Measurements from ENCODE around the gene EXOC1. TPM values are rescaled to one million over a fixed set of nuclear protein-coding genes. Genes with fewer than 3 reads are reported as not detected.
A peak's percentile ranks its signal among the peaks of the same experiment; 100 is the strongest.

The EXOC1 gene
- total and polyA plus RNA-seq, 11 donors = 11.0 to 27.7 (median 21.4) TPM

- H3K27ac ChIP-seq = no peak overlapping the region
- H3K27me3 ChIP-seq = no peaks in the 10 kb centered on the region
- no peak overlapping the region for H3K4me3 ChIP-seq
- ATAC-seq (no peak), DNase-seq (no peak)
- WGBS, 4 donors = 83 to 91% (median 88%) methylated on average over 6 of the region's 6 CpGs
- H3K9me3 ChIP-seq = peaks cover 0 to 6% (median 0%) of the 10 kb centered on the region in 12 donors
- intact Hi-C loops (cut with DNase I) = no loop called here
- peaks cover 0 to 5% (median 0%) of the 10 kb centered on the region in 12 donors for H3K4me1 ChIP-seq
- no peak for TF ChIP-seq CTCF (IDR thresholded peaks at IDR 0.05)
- no peak for TF ChIP-seq POLR2A (IDR thresholded peaks at IDR 0.05)
- H3K36me3 ChIP-seq = no peaks in the 10 kb centered on the region
These were observed 58.8 kb downstream of the EXOC1 start for GRCh38 chr4:55912249-55912648.

- no peak overlapping the region for H3K4me3 ChIP-seq
- no peak for TF ChIP-seq POLR2A (IDR thresholded peaks at IDR 0.05)
- no peak for TF ChIP-seq CTCF (IDR thresholded peaks at IDR 0.05)
- DNase-seq (no peak), ATAC-seq (peak in 2 of 4 donors; percentile 37 to 54)
- intact Hi-C loops (cut with DNase I) = no loop called here
- H3K9me3 ChIP-seq = peaks cover 0 to 3% (median 0%) of the 10 kb centered on the region in 12 donors
- WGBS, 4 donors = 63 to 78% (median 69%) methylated on average over 5 of the region's 5 CpGs
- peak overlapping the region in 1 of 12 donors; percentile 55 for H3K27ac ChIP-seq
- H3K27me3 ChIP-seq = no peaks in the 10 kb centered on the region
- H3K36me3 ChIP-seq = no peaks in the 10 kb centered on the region
- no peaks in the 10 kb centered on the region for H3K4me1 ChIP-seq
These were observed 67.1 kb downstream of the EXOC1 start for GRCh38 chr4:55920571-55920970.

- Histone ChIP-seq H3K4me1 (no peaks in the 10 kb centered on the region), H3K9me3 (peaks cover 0 to 3% (median 0%) of the 10 kb centered on the region in 12 donors), H3K27ac (peak overlapping the region in 1 of 12 donors; percentile 55), H3K4me3 (no peak overlapping the region), H3K36me3 (no peaks in the 10 kb centered on the region), H3K27me3 (no peaks in the 10 kb centered on the region)
- 86 to 91% (median 89%) methylated on average over 3 of the region's 3 CpGs for WGBS, 4 donors
- no peak for TF ChIP-seq POLR2A (IDR thresholded peaks at IDR 0.05)
- TF ChIP-seq CTCF (IDR thresholded peaks at IDR 0.05) = no peak
- DNase-seq (no peak), ATAC-seq (no peak)
- intact Hi-C loops (cut with DNase I) = no loop called here
These were observed 67.6 kb downstream of the EXOC1 start for GRCh38 chr4:55921093-55921492.

GRCh38 chr4:55925241-55925640, 71.8 kb downstream of the EXOC1 start:
- H3K27me3 ChIP-seq = no peaks in the 10 kb centered on the region
- no peak overlapping the region for H3K4me3 ChIP-seq
- H3K9me3 ChIP-seq = peaks cover 0 to 10% (median 0%) of the 10 kb centered on the region in 12 donors
- no peak for DNase-seq
- no peaks in the 10 kb centered on the region for H3K36me3 ChIP-seq
- no peak overlapping the region for H3K27ac ChIP-seq
- 81 to 89% (median 84%) methylated on average over 4 of the region's 4 CpGs for WGBS, 4 donors
- intact Hi-C loops (cut with DNase I) = no loop called here
- no peaks in the 10 kb centered on the region for H3K4me1 ChIP-seq
- TF ChIP-seq POLR2A (IDR thresholded peaks at IDR 0.05) (no peak), CTCF (IDR thresholded peaks at IDR 0.05) (no peak)
- no peak for ATAC-seq
